ENCODE data around the gene OR6N1. TPM values are rescaled to one million over a fixed set of nuclear protein-coding genes. Genes with fewer than 3 reads are reported as not detected.

OR6N1 gene
- total RNA-seq, 4 donors from 2014 or later = not detected

- WGBS, 2 donors = 80 to 84% methylated on average over 4 of the region's 4 CpGs
- no peak overlapping the region for H3K27ac ChIP-seq
- H3K4me3 ChIP-seq = no peak overlapping the region
Observed at GRCh38 chr1:158730453-158730852, 41.5 kb downstream of the OR6N1 start.

DNA sequence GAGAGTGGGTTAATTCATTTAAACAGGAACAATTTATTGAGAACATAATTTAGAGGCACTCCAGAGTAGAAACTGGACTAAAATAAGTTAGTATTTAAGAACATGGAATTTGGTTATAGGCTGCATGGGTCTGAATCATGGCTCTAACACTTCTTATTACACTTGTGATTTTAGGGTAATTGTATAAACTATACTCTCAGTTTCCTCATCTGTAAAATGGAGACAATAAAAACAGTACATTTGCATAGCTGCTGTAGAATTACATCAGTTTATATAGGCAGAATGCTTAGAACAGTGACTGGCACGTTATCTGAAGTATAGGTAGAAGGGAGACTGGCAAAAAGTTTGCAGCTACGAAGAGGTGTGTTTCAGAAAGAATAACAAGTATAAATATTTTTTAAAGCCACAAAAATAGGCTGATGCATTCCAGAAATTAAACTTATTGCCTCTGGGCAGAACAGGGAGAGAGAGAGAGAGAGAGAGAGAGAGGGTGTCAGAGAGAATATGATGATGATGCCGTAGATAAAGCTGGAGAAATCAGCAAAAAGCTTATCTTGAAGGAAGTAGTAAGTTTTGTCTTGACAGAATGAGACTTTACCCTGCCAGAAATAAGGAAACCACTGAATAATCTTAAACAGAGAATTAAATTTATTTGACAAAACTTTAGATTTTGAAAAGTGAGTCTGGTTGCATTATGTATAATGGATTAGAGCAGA, 43.3 kb downstream of the OR6N1 start:
- Histone ChIP-seq H3K9me3 (no peaks in the 10 kb centered on the region), H3K27ac (no peak overlapping the region), H3K4me3 (no peak overlapping the region), H3K36me3 (no peaks in the 10 kb centered on the region), H3K27me3 (no peaks in the 10 kb centered on the region), H3K4me1 (no peaks in the 10 kb centered on the region)
- TF ChIP-seq CTCF (IDR thresholded peaks at IDR 0.05) (no peak), POLR2A (IDR thresholded peaks at IDR 0.05) (no peak), EP300 (IDR thresholded peaks at IDR 0.05) (no peak)
- DNase-seq (ENCODE audit: low spot score in 2 of 2) = no peak
- 67 to 75% methylated on average over 3 of the region's 3 CpGs for WGBS, 2 donors

More at GRCh38 chr1:158730453-158730852, 41.5 kb downstream of the OR6N1 start:
- Histone ChIP-seq H3K27me3 (no peaks in the 10 kb centered on the region), H3K36me3 (no peaks in the 10 kb centered on the region), H3K4me1 (no peaks in the 10 kb centered on the region), H3K9me3 (no peaks in the 10 kb centered on the region)
- TF ChIP-seq CTCF (IDR thresholded peaks at IDR 0.05) = no peak
- no peak for TF ChIP-seq EP300 (IDR thresholded peaks at IDR 0.05)
- no peak for DNase-seq (ENCODE audit: low spot score in 2 of 2)

DNA sequence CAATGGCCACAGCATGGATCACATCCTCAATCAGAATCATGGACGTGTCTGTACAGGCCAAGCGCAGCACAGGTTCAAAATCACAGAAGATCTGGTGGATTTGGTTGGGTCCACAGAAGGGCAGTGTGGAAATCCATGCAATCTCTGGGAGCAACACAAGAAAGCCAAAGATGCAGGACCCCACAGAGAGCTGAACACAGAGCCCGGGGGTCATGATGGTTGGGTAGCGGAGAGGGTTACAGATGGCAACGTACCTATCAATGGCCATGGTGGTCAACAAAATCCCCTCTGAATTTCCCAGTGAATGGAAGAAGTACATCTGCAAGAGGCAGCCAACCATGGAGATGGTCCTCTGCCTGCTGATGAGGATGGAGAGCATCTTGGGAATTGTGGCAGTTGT, 47.6 kb downstream of the OR6N1 start:
- H3K4me3 ChIP-seq = no peak overlapping the region
- WGBS, 2 donors = 90 to 98% methylated on average over 5 of the region's 5 CpGs
- H3K27ac ChIP-seq = no peak overlapping the region
- H3K4me1 ChIP-seq = no peaks in the 10 kb centered on the region
- H3K36me3 ChIP-seq = no peaks in the 10 kb centered on the region
- no peaks in the 10 kb centered on the region for H3K27me3 ChIP-seq
- no peaks in the 10 kb centered on the region for H3K9me3 ChIP-seq
- no peak for DNase-seq (ENCODE audit: low spot score in 2 of 2)
- no peak for TF ChIP-seq POLR2A (IDR thresholded peaks at IDR 0.05)

GRCh38 chr1:158720620-158721019, 51.4 kb downstream of the OR6N1 start, which contains the start of gene OR6K3:
Gene OR6K3 (minus strand): TSS chr1:158720720. CDS start chr1:158718115, 2,605 bp downstream.
- H3K27ac ChIP-seq = no peak within 1 kb of the TSS
- H3K36me3 ChIP-seq = no peaks in the 10 kb centered on the region
- no peak for DNase-seq (ENCODE audit: low spot score in 2 of 2)
- no peaks in the 10 kb centered on the region for H3K9me3 ChIP-seq
- 74 to 82% methylated on average over 2 of the region's 2 CpGs for WGBS, 2 donors
- no peaks in the 10 kb centered on the region for H3K27me3 ChIP-seq
- H3K4me1 ChIP-seq = no peaks in the 10 kb centered on the region
- TF ChIP-seq EP300 (IDR thresholded peaks at IDR 0.05) = no peak
- TF ChIP-seq CTCF (IDR thresholded peaks at IDR 0.05) = no peak
- no peak for TF ChIP-seq POLR2A (IDR thresholded peaks at IDR 0.05)
- H3K4me3 ChIP-seq = no peak within 1 kb of the TSS

DNA sequence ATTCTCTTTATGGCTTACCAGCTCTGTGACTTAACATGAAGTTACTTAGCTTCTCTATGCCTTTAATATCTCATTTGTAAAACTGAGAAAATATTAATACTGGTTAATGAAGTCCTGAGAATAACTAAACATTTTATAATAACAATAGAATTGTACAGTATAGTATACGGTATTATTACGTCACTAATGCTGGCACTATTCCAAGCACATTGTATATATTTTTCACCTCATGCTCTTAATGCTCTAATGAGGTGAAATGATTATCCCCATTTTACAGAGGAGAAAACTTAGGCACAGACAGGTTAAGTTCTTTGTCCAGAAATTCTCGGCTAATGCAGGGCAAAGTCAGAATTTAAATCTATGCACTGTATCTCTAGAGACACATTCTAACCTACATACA, 52.3 kb downstream of the OR6N1 start:
- no peak for DNase-seq (ENCODE audit: low spot score in 2 of 2)
- H3K36me3 ChIP-seq = no peaks in the 10 kb centered on the region
- no peaks in the 10 kb centered on the region for H3K4me1 ChIP-seq
- TF ChIP-seq EP300 (IDR thresholded peaks at IDR 0.05) (no peak), CTCF (IDR thresholded peaks at IDR 0.05) (no peak), POLR2A (IDR thresholded peaks at IDR 0.05) (no peak)
- no peaks in the 10 kb centered on the region for H3K9me3 ChIP-seq
- H3K27ac ChIP-seq = no peak overlapping the region
- H3K4me3 ChIP-seq = no peak overlapping the region
- WGBS, 2 donors = 55 to 58% methylated on average over 3 of the region's 3 CpGs
- no peaks in the 10 kb centered on the region for H3K27me3 ChIP-seq

Data from tibial nerve (tissue), 4 donors.